Retinal pigment epithelial cell (primary cell): ENCODE data around the gene TCEANC.

Source experiments
- DNase-seq: peaks from one replicate; pipeline ENCODE4 v3.0.0-alpha.2; 2010; ENCODE audit warnings: low read depth
- H3K4me3 ChIP-seq: 2 replicates; pipeline ENCODE4 v1.5.1; 2011; ENCODE audit warnings: mild to moderate bottlenecking, low read length, control low read depth, moderate library complexity
- TF ChIP-seq, protein P1 (sequence below): conservative IDR thresholded peaks from 2 replicates; pipeline ENCODE4 v1.5.1; 2011; ENCODE audit warnings: low read depth, low read length, control low read depth, inconsistent platforms

TCEANC gene

DNA sequence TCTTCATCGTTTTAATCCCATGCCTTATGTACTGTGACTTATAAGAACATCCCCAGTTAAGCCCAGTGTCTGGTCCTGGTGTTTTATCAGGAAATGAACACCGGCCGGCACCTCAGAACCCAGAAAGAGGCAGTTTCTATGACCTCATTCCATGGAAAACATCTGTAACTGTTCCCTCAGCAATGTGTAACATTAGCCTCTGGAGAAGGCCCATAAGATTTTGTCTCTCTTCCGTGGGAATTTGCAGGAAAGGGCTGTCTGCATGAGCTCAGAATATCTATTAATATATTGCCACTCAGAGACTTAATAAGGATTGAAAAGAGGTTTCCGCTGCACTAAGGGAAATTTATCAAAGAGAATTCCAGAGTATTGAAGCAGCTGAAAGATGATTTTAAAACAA is 3.1 kb upstream of the TCEANC start:
- TF ChIP-seq, protein P1, sequence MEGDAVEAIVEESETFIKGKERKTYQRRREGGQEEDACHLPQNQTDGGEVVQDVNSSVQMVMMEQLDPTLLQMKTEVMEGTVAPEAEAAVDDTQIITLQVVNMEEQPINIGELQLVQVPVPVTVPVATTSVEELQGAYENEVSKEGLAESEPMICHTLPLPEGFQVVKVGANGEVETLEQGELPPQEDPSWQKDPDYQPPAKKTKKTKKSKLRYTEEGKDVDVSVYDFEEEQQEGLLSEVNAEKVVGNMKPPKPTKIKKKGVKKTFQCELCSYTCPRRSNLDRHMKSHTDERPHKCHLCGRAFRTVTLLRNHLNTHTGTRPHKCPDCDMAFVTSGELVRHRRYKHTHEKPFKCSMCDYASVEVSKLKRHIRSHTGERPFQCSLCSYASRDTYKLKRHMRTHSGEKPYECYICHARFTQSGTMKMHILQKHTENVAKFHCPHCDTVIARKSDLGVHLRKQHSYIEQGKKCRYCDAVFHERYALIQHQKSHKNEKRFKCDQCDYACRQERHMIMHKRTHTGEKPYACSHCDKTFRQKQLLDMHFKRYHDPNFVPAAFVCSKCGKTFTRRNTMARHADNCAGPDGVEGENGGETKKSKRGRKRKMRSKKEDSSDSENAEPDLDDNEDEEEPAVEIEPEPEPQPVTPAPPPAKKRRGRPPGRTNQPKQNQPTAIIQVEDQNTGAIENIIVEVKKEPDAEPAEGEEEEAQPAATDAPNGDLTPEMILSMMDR = no peak
- H3K4me3 ChIP-seq = no peak overlapping the region
- no peak for DNase-seq

GRCh38 chrX:13650318-13650717 is 2.6 kb upstream of the TCEANC start:
- TF ChIP-seq, protein P1 = no peak
- DNase-seq = no peak
- no peak overlapping the region for H3K4me3 ChIP-seq

DNA sequence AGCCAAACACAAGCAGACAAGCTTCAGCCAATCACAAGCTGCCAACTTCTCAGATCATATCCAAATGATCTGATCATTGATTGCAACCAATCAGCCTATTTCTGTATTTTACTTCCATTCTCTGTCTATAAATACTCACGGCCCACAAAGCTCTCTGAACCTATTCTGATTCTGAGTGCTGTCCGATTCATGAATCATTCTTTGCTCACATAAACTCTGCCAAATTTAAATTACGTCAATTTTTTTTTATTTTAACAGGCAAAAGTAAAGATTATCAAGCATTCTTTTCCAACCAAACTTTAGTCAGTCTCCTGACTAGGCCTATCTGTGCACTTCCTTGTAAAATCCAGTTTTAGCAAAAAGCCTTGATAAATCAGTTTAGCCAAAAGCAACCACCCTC is 1.8 kb upstream of the TCEANC start:
- no peak overlapping the region for H3K4me3 ChIP-seq
- TF ChIP-seq, protein P1 = no peak
- DNase-seq = no peak

GRCh38 chrX:13652287-13652793 is 601 bp upstream of the TCEANC start:
- TF ChIP-seq, protein P1 = no peak
- no peak for DNase-seq
- peak overlapping the region; percentile 77 for H3K4me3 ChIP-seq

DNA sequence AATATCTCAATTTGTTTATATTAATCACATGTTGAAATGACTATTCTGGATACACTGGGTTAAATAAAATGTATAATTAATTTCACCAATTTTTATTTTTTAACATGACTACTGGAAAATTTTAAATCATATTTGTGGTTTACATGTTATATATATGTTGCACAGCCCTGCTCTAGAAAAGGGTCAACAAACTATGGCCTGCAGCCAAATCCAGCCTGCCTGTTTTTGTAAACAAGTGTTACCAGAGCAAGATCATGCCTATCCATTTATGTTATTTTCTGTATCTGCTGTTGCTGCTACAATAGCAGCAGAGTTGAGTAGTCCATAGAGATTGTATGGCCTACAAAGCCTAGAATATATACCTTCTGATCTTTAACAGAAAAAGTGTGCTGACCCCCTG is 1.2 kb downstream of the TCEANC start:
- TF ChIP-seq, protein P1 = no peak
- peak overlapping the region; percentile 77 for H3K4me3 ChIP-seq
- DNase-seq = no peak

DNA sequence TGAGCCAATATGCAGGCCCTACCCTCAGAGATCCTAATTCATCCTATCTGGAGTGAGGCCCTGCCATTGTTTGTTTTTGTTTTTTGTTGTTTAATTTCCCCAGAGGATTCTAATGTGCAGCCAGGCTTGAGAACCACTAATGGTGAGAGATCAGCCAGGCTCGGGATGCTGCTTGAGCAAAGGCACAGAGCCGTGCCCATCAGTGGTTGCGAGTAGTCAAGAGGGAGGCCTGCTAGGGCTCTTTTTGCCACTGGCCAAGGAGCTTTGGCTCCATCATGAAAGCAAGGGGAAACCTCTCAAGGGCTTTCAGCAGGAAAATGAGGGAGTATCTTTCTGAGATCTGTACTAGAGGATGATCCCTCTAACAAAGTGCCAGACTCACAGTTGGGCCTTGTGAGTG is 2.7 kb downstream of the TCEANC start:
- TF ChIP-seq, protein P1 = no peak
- no peak for DNase-seq
- no peak overlapping the region for H3K4me3 ChIP-seq

GRCh38 chrX:13658602-13659001 is 5.7 kb downstream of the TCEANC start:
- no peak overlapping the region for H3K4me3 ChIP-seq
- TF ChIP-seq, protein P1 = peak; percentile 70
- no peak for DNase-seq
